ENCODE results near the gene NFYA. TPM values are rescaled to one million over a fixed set of nuclear protein-coding genes. Genes with fewer than 3 reads are reported as not detected.

Gene NFYA
- total and polyA plus RNA-seq, 2 of the 13 experiments (the other 11 are each of a cell fraction or from before 2014, with no cell fraction given): 16.0 to 22.9 TPM

GRCh38 chr6:41065550-41066026, 7.2 kb upstream of the NFYA start (continued):
- TF ChIP-seq FOXP4 (CRISPR knock-in tag; IDR thresholded peaks at IDR 0.05) (peak; percentile 77), PITX1 (CRISPR knock-in tag; IDR thresholded peaks at IDR 0.05) (peak; percentile 71; the same call in 1 of the 2 replicates), SMAD3 (CRISPR knock-in tag; IDR thresholded peaks at IDR 0.05) (0 out of 2 replicates have a peak, but pooled peaks have one; percentile 45), MXD4 (CRISPR knock-in tag; IDR thresholded peaks at IDR 0.05) (0 out of 2 replicates have a peak, but pooled peaks have one; percentile 37), ZNF850 (CRISPR knock-in tag; conservative IDR thresholded peaks at IDR 0.05) (no peak), ZNF7 (CRISPR knock-in tag; IDR thresholded peaks at IDR 0.05) (no peak), ZBTB34 (CRISPR knock-in tag; IDR thresholded peaks at IDR 0.05) (peak; percentile 76; the same call in 1 of the 2 replicates), JARID2 (CRISPR knock-in tag; IDR thresholded peaks at IDR 0.05; ENCODE audit: insufficient replicate concordance) (no peak), ZNF747 (CRISPR knock-in tag; IDR thresholded peaks at IDR 0.05; ENCODE audit: borderline replicate concordance) (no peak; the same call in 1 of the 2 replicates), MIER3 (CRISPR knock-in tag; IDR thresholded peaks at IDR 0.05; ENCODE audit: borderline replicate concordance) (peak; percentile 51; the same call in 1 of the 2 replicates), ZSCAN9 (CRISPR knock-in tag; IDR thresholded peaks at IDR 0.05; ENCODE audit: borderline replicate concordance) (peak; percentile 46; the same call in 1 of the 2 replicates), ZKSCAN5 (CRISPR knock-in tag; IDR thresholded peaks at IDR 0.05) (no peak), TRIM24 (CRISPR knock-in tag; IDR thresholded peaks at IDR 0.05) (no peak), NRL (CRISPR knock-in tag; IDR thresholded peaks at IDR 0.05; ENCODE audit: borderline replicate concordance) (no peak), HNF4A (CRISPR knock-in tag; IDR thresholded peaks at IDR 0.05) (peak; percentile 97), AGO1 (IDR thresholded peaks at IDR 0.05; ENCODE audit: low read depth, low read length, poor library complexity, severe bottlenecking) (no peak), KDM5B (CRISPR knock-in tag; IDR thresholded peaks at IDR 0.05; ENCODE audit: borderline replicate concordance) (no peak), DBP (CRISPR knock-in tag; IDR thresholded peaks at IDR 0.05; ENCODE audit: not compliant biosample characterization) (no peak), ZSCAN5A (CRISPR knock-in tag; IDR thresholded peaks at IDR 0.05; ENCODE audit: borderline replicate concordance) (no peak), FOXP1 (IDR thresholded peaks at IDR 0.05) (no peak), FOXP1 (CRISPR knock-in tag; IDR thresholded peaks at IDR 0.05) (peak; percentile 63; the same call in 1 of the 2 replicates), KAT8 (CRISPR knock-in tag; IDR thresholded peaks at IDR 0.05) (peak; percentile 51; the same call in 1 of the 2 replicates), SP5 (CRISPR knock-in tag; IDR thresholded peaks at IDR 0.05; ENCODE audit: borderline replicate concordance, low read depth) (peak; percentile 56; the same call in 1 of the 2 replicates), ONECUT2 (CRISPR knock-in tag; IDR thresholded peaks at IDR 0.05) (peak; percentile 99), TCF12 (IDR thresholded peaks at IDR 0.05) (no peak), TCF12 (CRISPR knock-in tag; IDR thresholded peaks at IDR 0.05) (peak; percentile 47; the same call in 1 of the 2 replicates), KMT2A (CRISPR knock-in tag; IDR thresholded peaks at IDR 0.05) (0 out of 2 replicates have a peak, but pooled peaks have one; percentile 17), RAD21 (CRISPR knock-in tag; IDR thresholded peaks at IDR 0.05) (no peak)
